Iris pigment epithelial cell (primary cell): ENCODE measurements around the gene ELOB.

ENCODE experiments used
- DNase-seq: peaks from one replicate; pipeline ENCODE4 v3.0.0-alpha.2; 2011; ENCODE audit warnings: low read depth

The ELOB gene

DNA sequence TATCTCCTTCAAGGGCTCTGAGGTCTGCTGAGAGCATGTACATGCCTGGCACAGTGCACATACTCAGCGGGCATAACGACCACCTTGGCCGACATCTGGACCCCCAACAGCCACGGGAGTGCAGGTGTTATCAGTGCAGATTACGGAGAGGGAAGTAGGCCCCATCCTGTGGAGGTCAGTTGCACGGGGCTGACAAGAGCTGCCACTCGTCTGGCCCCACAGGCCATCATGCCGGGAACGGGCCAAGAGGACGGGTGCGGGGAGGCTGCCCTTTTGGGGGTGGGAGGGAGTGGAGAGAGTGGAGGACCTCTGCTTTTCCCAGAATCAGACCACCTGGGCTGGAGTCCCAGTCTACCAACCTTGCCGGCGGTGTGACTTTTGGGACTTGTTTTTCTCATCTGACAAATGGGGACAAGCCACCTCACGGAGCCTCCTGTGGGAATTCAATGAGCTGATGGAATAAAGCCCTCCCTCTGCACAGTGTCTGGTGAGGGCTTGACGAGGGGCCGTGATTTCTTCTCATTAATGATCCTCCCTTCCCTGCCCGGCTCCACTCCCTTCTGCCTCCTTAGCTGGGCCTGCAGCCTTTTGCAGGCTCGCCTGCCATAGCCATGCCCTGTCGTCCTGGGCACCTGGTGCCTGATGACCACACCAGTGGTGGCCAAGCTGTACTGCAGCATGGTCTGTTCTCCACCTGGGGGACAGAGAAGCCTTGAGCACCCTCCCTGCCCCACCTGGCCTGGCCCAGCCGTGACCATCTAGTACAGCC is 5.7 kb upstream of the ELOB start:
- no peak for DNase-seq

DNA sequence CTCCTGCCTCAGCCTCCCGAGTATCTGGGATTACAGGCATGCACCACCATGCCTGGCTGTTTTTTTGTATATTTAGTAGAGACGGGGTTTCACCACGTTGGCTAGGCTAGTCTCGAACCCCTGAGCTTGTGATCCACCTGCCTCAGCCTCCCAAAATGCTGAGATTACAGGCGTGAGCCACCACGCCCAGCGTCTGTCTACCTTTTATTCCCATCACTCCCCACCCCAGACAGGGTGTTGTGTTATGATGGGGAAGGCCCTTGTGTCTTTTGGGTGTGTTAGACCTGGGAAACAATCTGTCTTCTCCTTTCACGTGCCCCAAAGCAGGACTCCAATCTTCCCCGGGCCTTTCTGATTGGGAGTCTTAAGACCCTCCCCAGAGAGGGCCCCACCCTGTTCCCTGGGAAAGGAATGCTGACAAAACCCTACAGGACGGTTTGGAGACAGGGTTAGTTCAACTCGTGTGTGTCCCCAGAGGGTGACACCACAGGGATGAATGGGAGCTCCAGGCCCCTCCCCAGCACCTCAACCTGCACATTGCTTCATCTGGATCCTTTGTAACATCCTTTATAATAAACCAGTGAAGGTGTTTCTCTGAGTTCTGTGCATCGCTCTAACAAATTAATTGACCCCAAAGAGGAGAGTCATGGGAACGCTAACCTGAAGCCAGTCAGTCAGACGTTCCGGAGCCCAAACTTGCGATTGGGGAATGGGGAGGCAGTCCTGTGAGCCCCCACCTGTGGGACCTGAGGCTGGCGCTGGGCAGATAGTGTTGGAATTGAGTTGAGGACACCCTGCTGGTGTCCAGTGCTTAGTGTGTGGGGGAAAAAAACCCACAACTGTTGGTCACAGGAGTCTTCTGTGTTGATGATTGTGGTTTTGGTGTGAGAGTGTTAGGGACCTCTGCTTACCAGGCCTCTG is 3.2 kb upstream of the ELOB start:
- DNase-seq = no peak

DNA sequence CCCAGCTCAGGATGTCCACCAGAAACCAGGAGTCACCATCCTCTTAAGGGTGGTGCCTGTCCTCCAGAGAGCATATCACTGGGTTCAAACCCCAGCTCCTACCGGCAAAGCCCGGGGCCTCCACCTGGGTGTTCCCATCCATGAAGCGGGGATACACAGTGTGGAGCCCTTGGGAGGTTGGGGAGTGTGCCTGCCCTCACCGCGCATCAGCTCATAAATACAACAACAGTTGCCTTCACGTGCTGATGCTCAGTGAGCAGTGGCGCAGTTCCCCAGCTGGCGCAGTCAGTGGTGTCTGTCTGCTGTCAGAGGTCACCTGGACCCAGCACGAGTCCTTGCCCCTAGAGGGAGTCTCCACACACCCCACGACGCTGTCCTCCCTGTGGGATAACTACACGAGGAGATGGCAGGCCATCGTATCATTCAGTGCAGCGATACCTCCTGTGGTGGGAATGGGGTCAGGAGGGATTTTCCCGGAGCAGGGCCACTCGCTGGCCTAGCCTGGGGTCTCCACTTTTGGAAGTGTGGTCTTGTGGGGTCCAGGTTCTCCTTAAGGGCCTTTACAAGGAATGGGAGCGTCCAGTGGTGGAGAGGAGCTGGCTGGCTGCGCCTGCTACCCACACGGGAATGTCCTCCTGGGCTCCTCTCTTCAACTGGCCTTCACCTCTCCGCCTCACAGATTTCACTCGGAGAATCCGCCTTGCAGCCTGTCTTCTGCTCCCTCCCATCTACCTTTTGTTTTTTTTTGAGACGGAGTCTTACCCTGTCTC is 2.3 kb upstream of the ELOB start:
- no peak for DNase-seq

DNA sequence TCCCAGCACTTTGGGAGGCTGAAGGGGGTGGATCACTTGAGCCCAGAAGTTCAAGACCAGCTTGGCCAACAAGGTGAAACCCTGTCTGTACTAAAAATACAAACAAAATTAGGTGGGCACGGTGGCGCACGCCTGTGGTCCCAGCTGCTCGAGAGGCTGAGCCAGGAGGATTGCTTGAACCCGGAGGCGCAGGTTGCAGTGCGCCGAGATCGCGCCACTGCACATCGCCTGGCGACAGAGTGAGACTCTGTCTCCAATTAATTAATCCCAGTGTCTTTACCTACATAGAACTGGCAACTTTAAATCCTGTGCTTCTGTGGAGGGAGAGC is 1.5 kb upstream of the ELOB start:
- no peak for DNase-seq

DNA sequence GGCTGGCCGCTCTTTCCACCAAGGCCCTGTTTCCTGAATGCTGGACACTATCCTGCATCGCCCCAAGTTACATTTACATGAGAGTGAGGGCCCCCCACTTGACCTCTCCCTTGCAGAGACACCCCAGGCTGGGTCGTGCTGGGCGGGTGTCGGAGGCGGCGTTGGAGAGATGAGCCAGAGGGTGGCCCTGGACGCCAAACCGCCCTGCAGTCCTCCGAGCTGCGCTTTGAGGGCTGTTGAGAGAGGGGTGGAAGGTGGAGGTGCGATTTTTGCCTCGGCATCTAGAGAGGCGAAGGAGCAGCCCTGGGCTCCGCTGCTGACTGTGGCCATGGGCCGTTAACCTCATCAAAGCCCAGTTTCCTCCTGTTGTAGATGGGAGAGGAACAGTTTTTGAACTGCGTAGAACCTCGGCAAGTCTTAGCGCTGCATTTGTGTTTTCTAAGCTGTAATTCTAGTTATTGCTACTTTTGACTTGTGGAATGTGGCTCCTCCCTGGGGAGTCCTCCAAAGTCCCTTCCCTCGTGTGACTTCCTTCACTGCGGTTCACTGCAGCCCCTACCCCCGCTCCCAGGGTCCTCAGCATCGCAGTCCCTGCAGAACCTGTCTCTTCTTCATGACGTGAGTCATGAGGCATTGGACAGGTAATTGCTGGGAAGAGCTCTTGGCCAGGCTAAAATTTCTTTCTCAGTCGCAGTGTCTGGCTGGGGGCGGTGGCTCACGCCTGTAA is 986 bp upstream of the ELOB start:
- DNase-seq = peak; percentile 26

DNA sequence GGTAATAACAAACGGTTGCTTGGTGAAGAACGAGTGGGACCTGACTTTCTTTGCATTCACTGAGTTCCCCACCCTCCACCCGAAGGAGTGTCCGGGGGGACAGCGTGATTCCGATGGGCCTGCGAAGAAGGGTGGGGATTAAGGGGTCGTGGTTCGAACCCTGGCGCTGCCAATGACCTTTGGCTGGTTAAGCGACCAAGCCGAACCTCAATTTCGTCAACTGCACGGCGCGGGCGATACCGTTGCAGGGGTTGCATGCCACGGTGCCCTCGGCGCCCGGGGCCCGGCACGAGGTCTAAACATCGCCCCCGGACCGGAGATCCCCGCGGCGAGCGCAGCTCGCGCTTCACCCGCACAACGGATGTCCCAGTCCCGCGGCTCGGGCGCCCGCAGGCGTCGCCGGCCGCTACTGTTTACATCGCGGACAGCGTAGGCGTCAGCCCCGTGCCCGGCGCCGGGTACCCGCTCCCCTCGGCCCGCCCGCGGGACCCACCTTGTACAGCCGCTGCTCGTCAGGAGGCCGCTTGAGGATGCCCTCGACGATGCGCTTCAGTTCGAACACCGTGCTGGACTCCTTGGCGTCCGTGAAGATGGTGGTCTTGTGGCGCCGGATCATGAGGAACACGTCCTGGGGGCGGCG is 460 bp downstream of the ELOB start:
- DNase-seq = peak; percentile 18

DNA sequence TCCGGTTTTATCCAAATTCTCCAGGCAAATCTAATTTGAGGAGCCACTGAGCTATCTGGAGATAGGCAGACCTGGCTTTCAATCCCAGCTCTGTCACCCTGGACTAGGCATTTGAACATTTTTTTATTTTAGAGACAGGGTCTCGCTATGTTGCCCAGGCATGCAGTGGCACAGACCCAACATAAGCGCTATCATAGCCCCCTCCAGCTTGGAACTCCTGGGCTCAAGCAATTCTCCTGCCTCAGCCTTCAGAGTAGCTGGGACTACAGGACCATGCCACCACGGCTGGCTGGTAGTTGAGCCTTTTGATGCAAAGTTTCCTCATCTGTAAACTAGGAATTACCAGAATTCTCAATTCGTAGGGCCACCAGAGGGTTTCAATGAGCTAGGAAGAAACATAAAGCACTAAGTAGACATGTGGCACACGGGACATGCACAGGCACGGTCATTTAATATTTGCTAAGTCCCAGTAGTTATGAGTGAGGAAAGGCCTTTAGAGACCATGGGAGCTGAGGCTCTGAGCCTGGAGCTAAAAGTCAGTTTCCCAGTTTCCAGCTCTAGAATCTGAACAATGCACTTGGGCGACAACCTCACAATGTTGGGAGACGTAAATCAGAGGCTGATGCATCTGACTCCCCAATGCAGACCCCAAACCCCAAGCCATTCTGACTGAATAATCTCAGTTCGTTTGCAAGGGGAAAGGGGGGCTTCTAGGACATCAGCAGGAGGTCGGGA is 1.1 kb downstream of the ELOB start:
- DNase-seq = no peak

DNA sequence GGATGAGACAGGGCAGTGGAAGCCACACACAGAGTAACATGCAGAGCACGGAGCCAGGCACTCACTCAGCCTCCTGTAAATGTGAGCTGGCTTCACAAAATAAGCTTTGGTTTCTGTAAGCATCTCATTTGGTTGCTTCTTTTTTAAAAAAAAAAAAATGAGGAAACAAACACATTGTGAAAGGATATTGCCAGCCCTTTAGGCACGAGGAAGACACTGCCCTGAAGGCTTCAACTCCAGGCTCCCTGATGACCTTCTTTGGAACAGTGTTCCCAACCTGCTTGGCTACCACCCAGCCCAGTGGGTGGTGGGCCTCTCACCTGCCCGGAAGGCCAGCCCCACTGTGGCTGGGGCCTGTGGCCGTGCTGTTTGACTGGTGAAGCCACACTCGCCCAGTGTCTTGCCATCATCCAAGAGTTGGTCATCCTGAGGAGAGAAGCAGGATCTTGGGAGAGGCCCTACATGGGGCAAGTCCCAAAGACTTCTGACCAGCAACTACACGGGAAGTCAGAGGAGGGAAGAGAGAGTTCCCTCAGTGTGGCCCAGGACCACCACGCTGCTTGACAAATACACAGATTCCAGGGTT is 1.9 kb downstream of the ELOB start:
- no peak for DNase-seq

DNA sequence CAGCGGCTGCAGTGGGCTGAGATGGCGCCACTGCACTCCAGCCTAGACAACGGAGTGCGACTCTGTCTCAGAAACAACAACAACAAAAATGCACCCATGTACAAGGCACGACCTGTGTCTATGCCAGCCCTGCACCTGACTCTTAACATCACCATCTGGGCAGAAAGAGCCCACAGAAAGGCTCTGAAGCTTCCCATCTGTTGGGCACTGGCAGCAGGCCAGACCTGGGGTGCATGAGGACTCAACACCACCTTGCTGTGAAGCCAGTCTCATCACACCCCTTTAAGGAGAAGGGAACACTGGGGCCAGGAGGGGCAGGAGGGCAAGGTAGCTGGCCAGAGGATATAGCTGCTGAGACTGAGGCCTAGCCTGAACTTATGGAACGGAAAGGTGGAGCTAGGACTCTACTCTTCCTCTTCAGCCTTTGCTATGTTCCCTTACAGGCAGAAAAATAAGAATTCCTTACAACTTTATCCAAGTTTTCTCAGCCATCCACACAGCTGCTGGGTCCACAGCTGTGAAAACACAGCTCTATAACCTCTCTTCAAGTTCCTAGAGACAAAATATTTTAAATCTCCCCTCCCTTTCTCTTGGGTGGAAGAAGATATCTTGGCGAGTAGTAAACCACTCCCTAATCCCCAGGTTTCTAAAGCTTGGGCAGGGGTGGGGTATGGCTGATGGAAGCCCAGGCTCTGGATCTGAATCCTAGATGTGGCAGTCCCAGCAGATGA is 2.8 kb downstream of the ELOB start:
- DNase-seq = no peak

DNA sequence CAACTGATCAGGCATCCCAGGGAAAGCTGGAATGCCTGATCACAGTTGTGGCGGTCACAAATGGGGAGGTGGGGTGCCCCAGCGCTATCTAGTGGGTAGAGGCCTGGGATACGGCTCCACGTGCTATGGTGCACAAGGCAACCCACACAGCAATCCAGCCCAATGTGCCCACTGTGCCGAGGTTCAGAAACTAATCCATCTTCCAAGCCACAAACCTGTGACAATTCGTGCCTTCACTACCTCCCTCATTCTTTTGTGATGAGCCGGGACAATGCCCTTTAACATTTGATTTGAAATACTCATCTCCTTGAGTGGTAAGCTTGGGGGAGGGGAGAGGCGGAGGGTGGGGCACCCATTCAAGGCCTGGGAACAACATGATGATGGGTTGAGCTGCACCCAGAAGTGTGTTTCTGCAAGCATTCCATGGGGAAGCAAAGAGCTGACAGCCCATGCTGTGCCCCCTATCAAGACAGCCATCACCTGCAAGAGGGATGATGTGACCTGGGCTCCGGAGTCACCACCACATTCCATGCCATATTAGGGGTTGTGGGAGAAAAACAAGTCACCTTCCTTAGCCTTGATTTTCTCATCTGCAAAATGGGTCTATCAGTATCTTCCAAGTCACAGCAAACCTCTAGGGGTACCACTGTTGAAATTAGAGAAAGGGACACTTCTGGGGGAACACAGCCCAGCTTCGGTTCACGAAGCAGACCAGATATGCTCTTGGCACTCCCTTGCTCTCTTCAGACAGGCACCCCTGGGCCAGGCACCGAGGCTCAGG is 3.7 kb downstream of the ELOB start:
- no peak for DNase-seq

DNA sequence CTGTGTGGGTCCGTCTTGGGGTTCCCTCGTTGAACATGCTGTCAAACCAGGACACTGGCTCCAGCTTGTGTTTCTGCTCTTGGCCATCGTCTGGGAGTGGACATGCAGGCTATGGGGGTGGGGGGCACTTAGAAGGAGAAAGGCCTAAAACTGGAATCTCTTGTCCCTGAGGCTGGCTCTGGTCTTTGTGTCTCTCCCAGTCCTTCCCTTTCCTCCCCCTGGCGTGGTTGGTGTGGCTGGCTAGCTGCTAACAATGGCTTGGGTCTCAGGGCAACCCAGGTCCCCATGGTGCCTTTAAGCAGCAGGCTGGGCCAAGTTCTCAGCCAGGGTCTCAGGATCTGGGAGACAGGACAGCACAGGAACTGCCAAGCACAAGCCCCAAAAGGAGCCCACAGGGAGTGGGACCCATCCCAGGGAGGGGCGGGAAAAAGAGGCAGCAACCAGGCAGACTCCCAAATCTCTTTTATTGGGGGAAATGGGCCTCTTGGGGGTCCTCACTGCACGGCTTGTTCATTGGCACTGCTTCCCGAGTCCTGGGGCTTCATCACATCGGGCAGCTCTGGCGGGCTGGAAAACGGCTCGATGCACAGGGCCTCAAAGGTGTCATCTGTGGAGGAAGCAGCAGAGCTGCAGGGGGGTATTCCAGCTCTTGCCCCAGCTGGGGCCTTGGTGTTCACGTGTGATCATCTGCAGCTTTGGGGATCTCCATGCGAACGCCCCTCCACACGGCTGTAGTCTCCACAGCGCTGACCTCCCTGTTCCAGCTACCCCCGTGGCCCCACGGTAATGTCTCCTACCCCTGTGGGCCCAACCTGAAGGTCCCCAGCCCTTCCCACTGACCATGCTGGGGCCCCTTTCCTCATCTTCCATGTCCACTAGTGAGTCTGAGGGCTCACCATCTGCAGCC is 5.3 kb downstream of the ELOB start:
- no peak for DNase-seq

DNA sequence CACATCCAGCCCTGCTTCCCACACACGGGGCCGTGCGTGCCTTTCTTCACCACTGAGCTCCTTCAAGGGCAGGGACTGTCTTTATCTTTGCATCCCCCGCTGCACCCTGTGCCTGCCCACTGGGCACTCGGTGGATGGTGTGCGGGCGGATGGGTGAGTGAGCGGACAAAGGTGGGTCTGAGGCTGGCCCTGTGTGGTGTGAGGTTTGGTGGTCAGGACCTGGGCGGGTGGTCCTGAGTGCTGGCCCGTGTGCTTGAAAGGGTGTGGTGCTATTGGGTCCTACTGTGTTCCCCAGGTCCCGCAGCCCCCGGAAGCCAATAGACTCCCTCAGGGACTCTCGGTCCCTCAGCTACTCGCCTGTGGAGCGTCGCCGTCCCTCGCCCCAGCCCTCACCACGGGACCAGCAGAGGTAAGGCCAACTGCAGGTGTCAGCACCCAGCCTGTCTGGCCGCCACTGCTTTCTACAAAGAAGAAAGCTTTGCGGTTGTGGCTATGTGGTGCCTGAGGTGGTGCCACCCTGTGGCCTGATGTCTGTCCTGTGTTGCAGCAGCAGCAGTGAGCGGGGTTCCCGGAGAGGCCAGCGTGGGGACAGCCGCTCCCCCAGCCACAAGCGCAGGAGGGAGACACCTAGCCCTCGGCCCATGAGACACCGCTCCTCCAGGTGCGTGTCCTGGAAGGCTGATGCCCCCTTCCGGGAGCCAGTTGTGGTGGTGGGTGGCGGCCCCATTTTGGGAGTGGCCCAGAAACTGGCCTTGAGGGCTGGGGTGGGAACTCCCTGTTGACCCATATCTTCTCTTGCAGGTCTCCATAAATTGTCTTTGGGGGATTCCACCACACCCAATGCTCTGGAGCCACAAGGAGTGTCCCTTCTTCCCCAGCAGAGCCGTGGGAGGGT is 6.8 kb downstream of the ELOB start:
- DNase-seq = no peak

DNA sequence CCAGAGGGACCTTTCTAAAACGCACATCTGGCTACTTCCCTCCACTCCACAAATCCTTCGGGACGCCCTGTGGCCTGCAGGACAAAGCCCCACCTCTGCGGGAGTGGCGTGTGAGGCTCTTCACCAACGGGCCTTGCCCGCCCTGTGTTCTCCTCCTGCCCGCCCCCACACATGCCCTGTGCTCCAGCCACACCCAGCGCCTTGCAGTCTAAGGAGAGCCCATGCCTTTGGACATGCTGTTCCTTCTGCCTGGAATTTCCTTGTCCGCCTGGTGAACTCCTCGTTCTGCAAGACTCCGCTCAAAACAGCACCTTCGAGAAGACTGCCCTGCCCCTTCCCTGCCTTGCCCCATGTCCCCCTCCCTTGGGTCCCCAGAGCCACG is 7.4 kb downstream of the ELOB start:
- DNase-seq = no peak

DNA sequence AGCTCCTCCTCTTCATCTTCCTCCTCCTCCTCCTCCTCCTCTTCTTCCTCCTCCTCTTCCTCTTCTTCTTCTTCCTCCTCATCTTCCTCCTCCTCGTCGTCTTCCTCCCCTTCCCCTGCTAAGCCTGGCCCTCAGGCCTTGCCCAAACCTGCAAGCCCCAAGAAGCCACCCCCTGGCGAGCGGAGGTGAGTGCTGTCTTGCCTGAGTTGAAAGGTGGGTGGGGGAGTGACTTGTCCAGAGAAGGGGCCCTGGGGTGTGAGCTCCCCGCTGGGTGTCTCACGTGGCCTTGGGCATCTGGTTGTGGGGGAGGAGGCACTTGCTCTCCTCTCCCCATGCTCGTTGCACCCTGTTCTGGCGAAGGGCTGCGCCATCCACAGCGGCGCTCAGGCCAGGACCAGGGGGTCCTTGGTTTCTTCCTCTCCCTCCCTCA is 8.0 kb downstream of the ELOB start:
- DNase-seq = no peak

DNA sequence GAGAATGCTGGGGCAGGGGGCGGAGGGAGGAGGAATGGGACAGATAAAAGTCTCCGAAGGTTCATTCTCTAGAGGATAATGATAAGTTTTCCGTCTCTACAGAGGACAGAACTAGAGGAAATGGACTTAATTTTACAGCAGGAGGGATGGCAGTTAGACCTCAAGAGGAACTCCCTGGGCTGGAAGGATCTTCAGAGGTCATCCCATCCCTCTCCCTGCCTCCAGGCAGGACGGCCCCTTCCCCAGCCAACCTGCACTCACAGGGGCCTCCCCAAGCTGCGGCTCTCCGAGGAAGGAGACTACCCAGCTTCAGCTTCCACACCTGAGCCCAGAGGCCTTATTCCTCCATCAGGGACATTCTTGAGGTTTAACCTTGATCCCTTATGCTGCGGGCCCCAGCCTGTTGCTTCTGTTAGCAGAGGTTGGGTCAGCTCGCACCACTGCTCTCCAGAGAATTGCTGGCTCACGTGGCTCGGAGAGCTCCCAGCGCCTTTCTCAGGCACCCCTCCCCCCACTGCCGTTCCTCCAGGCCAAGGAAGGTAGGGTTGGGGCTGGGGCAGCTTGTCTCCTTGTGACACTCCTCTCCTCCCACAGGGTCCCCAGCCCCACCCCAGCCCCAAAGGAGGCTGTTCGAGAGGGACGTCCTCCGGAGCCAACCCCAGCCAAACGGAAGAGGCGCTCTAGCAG is 8.5 kb downstream of the ELOB start:
- peak; percentile 24 for DNase-seq

DNA sequence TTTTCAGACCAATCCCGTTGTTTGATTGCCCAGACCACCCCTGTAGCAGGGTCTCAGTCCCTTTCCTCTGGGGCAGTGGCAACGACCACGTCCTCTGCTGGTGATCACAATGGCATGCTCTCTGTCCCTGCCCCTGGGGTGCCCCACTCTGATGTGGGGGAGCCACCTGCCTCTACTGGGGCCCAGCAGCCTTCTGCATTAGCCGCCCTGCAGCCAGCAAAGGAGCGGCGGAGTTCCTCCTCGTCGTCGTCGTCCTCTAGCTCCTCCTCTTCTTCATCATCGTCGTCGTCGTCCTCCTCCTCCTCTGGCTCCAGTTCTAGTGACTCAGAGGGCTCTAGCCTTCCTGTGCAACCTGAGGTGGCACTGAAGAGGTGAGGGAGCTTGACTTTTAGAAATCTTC is 9.2 kb downstream of the ELOB start:
- DNase-seq = no peak
